Caco-2 (cell line): Measurements from ENCODE around the gene ACACA. TPM values are rescaled to one million over a fixed set of nuclear protein-coding genes. Genes with fewer than 3 reads are reported as not detected.

ENCODE experiments used
- BruUV-seq: library from RNA; stranded (reverse); fragments of 400-500 nt; replicated peaks from 2 replicates; lab custom pipeline; 2021; lab: Mats Ljungman, UMichigan
- CTCF ChIA-PET: fragments of 300-600 bp; sonication (Branson Sonifier 250); formaldehyde crosslinking; loops from one replicate; lab custom pipeline; 2022; ENCODE audit warnings: antibody characterized with exemption; lab: Charles Lee
- POLR2A ChIA-PET: fragments of 300-600 bp; sonication (Branson Sonifier 250); formaldehyde crosslinking; loops from one replicate; lab custom pipeline; 2022; ENCODE audit warnings: antibody characterized with exemption; lab: Charles Lee
- DNase-seq, 2 experiments: peaks; one replicate each; pipeline versions ENCODE4 v3.0.0 to v3.0.0-alpha.2; 2020 to 2022
- H3K27me3 ChIP-seq: replicated peaks from 2 replicates; pipeline ENCODE4 v1.6.0; 2011; ENCODE audit warnings: low read length; ENCODE audit not compliant: control insufficient read depth, insufficient read depth
- H3K36me3 ChIP-seq: 2 replicates; pipeline ENCODE4 v1.5.1; 2011; ENCODE audit warnings: low read length; ENCODE audit not compliant: control insufficient read depth, insufficient read depth
- H3K4me1 ChIP-seq: fragments of 250-450 bp; sonication (Bioruptor Pico); 2 replicates; pipeline ENCODE4 v1.5.1; 2020; ENCODE audit warnings: mild to moderate bottlenecking
- H3K4me3 ChIP-seq: 2 replicates; pipeline ENCODE4 v1.5.1; 2011; ENCODE audit warnings: low read depth, mild to moderate bottlenecking, control low read depth, low read length
- H3K9me3 ChIP-seq: fragments of 250-450 bp; sonication (Bioruptor Pico); 2 replicates; pipeline ENCODE4 v1.5.1; 2020; ENCODE audit warnings: mild to moderate bottlenecking, moderate library complexity
- H3K27ac Mint-ChIP-seq: one replicate; pipeline ENCODE4 v1.8.0; 2022; ENCODE audit warnings: mixed read lengths; ENCODE audit not compliant: unreplicated experiment
- H3K27me3 Mint-ChIP-seq: one replicate; pipeline ENCODE4 v1.8.0; 2022; ENCODE audit warnings: mixed read lengths; ENCODE audit not compliant: insufficient read depth, unreplicated experiment
- H3K36me3 Mint-ChIP-seq: one replicate; pipeline ENCODE4 v1.8.0; 2022; ENCODE audit warnings: mild to moderate bottlenecking, mixed read lengths; ENCODE audit not compliant: insufficient read depth, unreplicated experiment
- H3K4me1 Mint-ChIP-seq: one replicate; pipeline ENCODE4 v1.8.0; 2022; ENCODE audit warnings: low read depth, mixed read lengths; ENCODE audit not compliant: unreplicated experiment
- H3K4me3 Mint-ChIP-seq: one replicate; pipeline ENCODE4 v1.8.0; 2022; ENCODE audit warnings: mild to moderate bottlenecking, moderate library complexity, mixed read lengths; ENCODE audit not compliant: unreplicated experiment
- H3K9me3 Mint-ChIP-seq: one replicate; pipeline ENCODE4 v1.8.0; 2022; ENCODE audit warnings: mixed read lengths; ENCODE audit not compliant: unreplicated experiment
- intact Hi-C: fragments of 100-400 bp; cut with micrococcal nuclease; formaldehyde crosslinking; loops from one replicate; pipeline ENCODE4 v1.10.0; 2022; ENCODE audit not compliant: unreplicated experiment
- total RNA-seq: library from RNA; stranded (reverse); gene quantifications from 2 replicates; pipeline ENCODE4 v1.2.3, GENCODE V29; 2022
- TF ChIP-seq, protein P1 (sequence below), 2 experiments: fragments of 200-600 bp in 1 of 2; IDR thresholded peaks; 1 replicate in 1 of 2; 2 replicates in 1 of 2; pipeline versions ENCODE4 v1.5.1 to v1.8.0; 2011 to 2022; ENCODE audit warnings: antibody characterized with exemption in 1 of 2, control low read depth in 1 of 2, inconsistent platforms in 1 of 2, low read depth in 1 of 2, low read length in 1 of 2, mild to moderate bottlenecking in 1 of 2, moderate library complexity in 1 of 2; ENCODE audit not compliant: insufficient read depth in 1 of 2, severe bottlenecking in 1 of 2, unreplicated experiment in 1 of 2

The ACACA gene
- total RNA-seq, 1 experiment from 2014 or later = 108 TPM

DNA sequence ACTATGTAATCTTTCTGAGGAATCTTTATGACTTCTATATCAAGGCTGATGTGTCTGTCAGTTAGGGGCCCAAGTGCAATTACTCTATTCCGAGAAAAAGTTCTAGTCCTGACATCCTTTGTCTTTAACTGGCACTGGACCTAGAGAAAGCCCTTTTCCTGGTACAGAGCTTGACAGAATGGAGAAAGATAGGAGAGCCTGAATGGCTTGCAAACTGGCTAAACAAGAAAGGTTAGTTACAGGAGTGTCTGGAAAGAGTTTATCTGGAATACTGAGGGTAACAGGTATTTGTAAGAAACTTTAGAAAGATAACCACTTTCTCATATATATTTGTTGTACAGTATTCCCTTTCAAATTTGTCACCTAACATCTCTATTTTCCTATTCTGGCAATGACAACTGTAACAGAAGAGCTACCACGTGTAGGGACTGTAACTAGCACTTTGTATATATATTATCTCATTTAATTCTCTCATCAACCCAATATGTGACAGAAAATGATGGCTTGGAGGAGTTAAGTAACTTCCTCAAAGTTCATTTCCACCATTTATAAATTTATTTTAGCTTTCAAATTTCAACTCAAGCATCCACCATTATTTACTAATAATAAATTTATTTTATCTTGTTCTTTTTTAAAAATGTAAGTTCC, 128.3 kb downstream of the ACACA start:
- Mint-ChIP-seq H3K4me1 (peaks cover 6% of the 10 kb centered on the region), H3K27ac (no peak overlapping the region), H3K27me3 (no peaks in the 10 kb centered on the region), H3K9me3 (no peaks in the 10 kb centered on the region), H3K4me3 (no peak overlapping the region), H3K36me3 (peaks cover 69% of the 10 kb centered on the region)
- POLR2A ChIA-PET = no interaction called here
- TF ChIP-seq, protein P1, sequence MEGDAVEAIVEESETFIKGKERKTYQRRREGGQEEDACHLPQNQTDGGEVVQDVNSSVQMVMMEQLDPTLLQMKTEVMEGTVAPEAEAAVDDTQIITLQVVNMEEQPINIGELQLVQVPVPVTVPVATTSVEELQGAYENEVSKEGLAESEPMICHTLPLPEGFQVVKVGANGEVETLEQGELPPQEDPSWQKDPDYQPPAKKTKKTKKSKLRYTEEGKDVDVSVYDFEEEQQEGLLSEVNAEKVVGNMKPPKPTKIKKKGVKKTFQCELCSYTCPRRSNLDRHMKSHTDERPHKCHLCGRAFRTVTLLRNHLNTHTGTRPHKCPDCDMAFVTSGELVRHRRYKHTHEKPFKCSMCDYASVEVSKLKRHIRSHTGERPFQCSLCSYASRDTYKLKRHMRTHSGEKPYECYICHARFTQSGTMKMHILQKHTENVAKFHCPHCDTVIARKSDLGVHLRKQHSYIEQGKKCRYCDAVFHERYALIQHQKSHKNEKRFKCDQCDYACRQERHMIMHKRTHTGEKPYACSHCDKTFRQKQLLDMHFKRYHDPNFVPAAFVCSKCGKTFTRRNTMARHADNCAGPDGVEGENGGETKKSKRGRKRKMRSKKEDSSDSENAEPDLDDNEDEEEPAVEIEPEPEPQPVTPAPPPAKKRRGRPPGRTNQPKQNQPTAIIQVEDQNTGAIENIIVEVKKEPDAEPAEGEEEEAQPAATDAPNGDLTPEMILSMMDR (IDR thresholded peaks at IDR 0.05; ENCODE audit: insufficient read depth in 1 of 2, low read depth in 1 of 2, low read length in 1 of 2, severe bottlenecking in 1 of 2, unreplicated experiment in 1 of 2) = no peak
- DNase-seq = peak in 1 of 2 experiments; percentile 27
- CTCF ChIA-PET = interaction anchor here (0.6 kb wide), 1 partner anchor 95 kb away, joined by 3 read pairs; no protein-coding TSS in a partner anchor
- H3K27me3 ChIP-seq = no peaks in the 10 kb centered on the region
- intact Hi-C loops = loop anchor here (10.0 kb wide), 1 partner anchor 96 kb away; the partner anchor contains the start of gene C17orf78
- no TSS peak for BruUV-seq
- no peak overlapping the region for H3K4me3 ChIP-seq
- peaks cover 7% of the 10 kb centered on the region; the same call in 1 of the 2 replicates for H3K4me1 ChIP-seq
- H3K36me3 ChIP-seq = peaks cover 1% of the 10 kb centered on the region; the same call in 1 of the 2 replicates
- H3K9me3 ChIP-seq = no peaks in the 10 kb centered on the region

DNA sequence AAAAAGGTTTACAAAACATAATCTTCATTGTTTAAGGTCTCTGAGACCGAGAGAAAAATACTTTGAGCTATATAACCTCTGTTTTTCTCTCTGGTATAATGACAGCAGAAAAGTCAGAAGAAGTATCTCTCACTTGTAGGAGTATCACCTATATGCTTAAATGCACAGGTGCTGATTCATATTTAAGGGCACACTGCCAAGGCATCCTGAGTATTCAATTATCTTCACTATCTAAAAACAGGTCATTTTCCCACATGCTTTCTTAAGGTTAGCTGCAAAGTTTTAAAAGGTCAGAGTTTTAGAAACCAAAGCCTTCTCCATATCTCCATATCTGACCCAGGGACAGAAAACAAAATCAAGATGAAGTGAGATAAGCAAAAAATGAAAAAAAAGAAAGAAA, 130.2 kb downstream of the ACACA start:
- intact Hi-C loops = loop anchor here (10.0 kb wide), 1 partner anchor 98 kb away; the partner anchor contains the start of gene C17orf78
- Mint-ChIP-seq H3K4me1 (peaks cover 6% of the 10 kb centered on the region), H3K4me3 (no peak overlapping the region), H3K27me3 (no peaks in the 10 kb centered on the region), H3K9me3 (no peaks in the 10 kb centered on the region), H3K36me3 (peaks cover 70% of the 10 kb centered on the region), H3K27ac (no peak overlapping the region)
- POLR2A ChIA-PET = no interaction called here
- 0 out of 2 replicates have a peak, but pooled peaks cover 1% of the 10 kb centered on the region for H3K36me3 ChIP-seq
- H3K4me3 ChIP-seq = no peak overlapping the region
- DNase-seq = no peak
- no TSS peak for BruUV-seq
- CTCF ChIA-PET = no interaction called here
- peaks cover 7% of the 10 kb centered on the region; the same call in 1 of the 2 replicates for H3K4me1 ChIP-seq
- TF ChIP-seq, protein P1 (IDR thresholded peaks at IDR 0.05; ENCODE audit: insufficient read depth in 1 of 2, low read depth in 1 of 2, low read length in 1 of 2, severe bottlenecking in 1 of 2, unreplicated experiment in 1 of 2) = no peak
- no peaks in the 10 kb centered on the region for H3K27me3 ChIP-seq
- no peaks in the 10 kb centered on the region for H3K9me3 ChIP-seq

DNA sequence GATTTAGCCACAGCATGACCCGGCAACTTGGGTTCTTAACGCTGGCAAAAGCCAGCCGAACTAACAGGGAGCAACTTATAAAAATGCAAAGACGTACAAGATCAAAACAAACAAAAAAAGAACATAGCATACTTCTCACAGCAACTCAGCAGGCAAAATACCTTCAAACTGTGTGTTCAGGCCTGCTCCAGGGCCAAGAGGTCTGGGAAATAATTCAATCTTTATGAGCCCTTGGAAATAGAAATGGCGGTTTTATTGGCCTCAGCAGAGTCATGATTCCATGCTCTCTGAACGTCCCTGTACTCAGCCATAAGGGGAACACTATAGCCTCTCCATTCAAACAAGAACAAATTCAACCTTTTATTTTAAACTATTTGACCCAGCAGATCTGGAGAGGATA, 132.2 kb downstream of the ACACA start:
- ChIA-PET CTCF (no interaction called here), POLR2A (no interaction called here)
- peaks cover 1% of the 10 kb centered on the region; the same call in 1 of the 2 replicates for H3K36me3 ChIP-seq
- no peaks in the 10 kb centered on the region for H3K9me3 Mint-ChIP-seq
- H3K27me3 Mint-ChIP-seq = no peaks in the 10 kb centered on the region
- peaks cover 65% of the 10 kb centered on the region for H3K36me3 Mint-ChIP-seq
- no peaks in the 10 kb centered on the region for H3K27me3 ChIP-seq
- no peak overlapping the region for H3K4me3 ChIP-seq
- intact Hi-C loops = loop anchor here (10.0 kb wide), 1 partner anchor 100 kb away; the partner anchor contains the start of gene C17orf78
- DNase-seq = no peak
- no peaks in the 10 kb centered on the region for H3K9me3 ChIP-seq
- TF ChIP-seq, protein P1 (IDR thresholded peaks at IDR 0.05; ENCODE audit: insufficient read depth in 1 of 2, low read depth in 1 of 2, low read length in 1 of 2, severe bottlenecking in 1 of 2, unreplicated experiment in 1 of 2) = no peak
- no peak overlapping the region for H3K27ac Mint-ChIP-seq
- H3K4me1 Mint-ChIP-seq = peaks cover 6% of the 10 kb centered on the region
- H3K4me3 Mint-ChIP-seq = no peak overlapping the region
- BruUV-seq = TSS peak; percentile 25
- peaks cover 7% of the 10 kb centered on the region; the same call in 1 of the 2 replicates for H3K4me1 ChIP-seq
